ENCODE measurements around the gene PSMC1.

Gene PSMC1

GRCh38 chr14:90302529-90303303 lies 46.4 kb downstream of the PSMC1 start:
- no peak for DNase-seq

DNA sequence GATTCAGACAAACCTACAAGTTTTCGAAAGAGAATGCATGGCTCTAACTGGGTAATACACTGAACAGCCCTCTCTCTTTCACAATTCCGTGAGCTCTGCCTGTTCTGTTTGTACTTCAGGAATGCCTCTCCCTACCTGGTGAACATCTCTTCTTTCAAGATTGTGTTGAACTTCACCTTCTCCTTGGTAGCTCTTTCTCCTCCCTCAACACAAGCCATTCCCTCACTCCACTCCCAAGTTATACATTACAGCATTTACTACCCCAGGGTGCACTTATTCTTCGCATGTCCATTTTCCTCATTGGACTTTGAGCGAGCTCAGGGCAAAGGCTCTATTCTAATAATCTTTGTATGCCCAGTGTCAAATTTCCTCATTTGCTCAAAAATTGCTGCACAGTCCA lies 47.1 kb downstream of the PSMC1 start:
- no peak for DNase-seq

DNA sequence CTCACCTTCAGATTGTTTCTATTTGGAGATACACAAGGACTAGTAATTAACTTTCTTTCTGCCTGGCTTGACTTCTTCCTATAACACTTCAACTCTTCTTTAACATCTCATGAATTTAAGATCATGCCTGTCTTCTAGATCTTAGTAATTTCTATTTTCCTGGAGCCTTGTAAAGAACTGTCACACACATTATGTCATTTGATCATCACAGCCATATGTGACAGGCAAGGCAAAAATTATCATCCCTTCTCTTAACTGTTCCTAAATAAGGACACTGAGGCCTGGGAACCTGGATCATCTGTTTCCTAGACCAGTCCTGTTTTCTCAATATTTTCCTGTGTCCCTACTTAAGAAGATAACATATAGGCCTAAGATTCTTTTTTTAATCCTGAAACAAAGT lies 48.1 kb downstream of the PSMC1 start:
- DNase-seq: no peak

DNA sequence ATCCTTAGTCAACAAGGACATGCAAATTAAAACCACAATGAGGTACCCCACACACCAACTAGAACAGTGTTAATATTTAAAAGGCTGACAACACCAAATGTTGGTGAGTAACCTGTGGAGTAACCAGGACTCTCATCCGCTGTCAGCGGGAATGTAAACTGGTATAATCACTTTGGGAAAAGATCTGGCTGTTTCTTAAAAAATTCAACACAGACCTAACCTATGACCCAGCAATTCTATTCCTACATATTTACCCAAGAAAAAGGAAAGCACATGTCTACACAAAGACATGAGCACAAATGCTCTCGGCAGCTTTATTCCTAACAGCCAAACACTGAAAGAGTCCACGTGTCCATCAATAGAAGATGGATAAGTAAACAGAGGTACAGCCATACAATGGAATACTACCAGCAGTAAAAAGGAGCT lies 48.8 kb downstream of the PSMC1 start:
- DNase-seq: no peak

DNA sequence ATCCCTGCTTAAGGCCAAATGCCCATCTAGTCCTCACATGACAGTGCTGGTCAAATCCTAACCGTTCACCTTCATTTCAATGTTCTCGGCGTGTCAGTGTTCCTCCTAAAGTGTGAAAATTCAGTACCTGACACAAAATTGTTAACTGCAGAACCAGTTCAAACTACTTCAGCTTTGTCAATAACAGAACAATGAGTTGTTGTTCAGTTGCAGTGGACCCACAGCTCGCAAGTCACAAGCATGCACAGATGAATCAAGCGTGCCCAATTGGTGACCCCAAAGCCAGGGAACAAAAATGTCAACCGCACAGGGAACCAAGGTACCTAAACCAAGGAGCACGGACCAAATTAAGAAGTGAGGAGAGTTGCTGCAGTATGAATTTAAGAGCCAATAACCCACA lies 52.2 kb downstream of the PSMC1 start:
- DNase-seq: no peak

GRCh38 chr14:90317286-90317685 lies 60.9 kb downstream of the PSMC1 start:
- DNase-seq: no peak

GRCh38 chr14:90318016-90318415 lies 61.7 kb downstream of the PSMC1 start:
- DNase-seq: no peak

DNA sequence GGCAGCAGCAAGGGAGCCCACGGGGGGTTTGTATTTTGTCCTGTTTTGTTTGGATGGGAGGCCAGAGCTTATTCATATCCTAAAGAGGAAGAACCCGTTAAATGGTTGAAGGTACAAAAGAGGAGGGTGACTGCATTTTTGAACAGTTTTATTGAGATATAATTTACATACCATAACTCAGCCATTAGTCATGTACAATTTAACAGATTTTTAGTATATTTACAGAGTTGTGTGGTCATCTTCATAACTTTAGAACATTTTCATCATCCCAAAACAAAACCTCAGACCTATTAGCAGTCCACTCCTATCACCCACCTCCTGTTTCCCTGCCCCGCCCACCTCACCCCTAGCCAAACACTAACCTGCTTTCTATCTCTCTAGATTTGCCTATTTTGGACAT lies 62.8 kb downstream of the PSMC1 start:
- DNase-seq: no peak

- DNase-seq: no peak
Observed at GRCh38 chr14:90319634-90320541, 63.5 kb downstream of the PSMC1 start.

DNA sequence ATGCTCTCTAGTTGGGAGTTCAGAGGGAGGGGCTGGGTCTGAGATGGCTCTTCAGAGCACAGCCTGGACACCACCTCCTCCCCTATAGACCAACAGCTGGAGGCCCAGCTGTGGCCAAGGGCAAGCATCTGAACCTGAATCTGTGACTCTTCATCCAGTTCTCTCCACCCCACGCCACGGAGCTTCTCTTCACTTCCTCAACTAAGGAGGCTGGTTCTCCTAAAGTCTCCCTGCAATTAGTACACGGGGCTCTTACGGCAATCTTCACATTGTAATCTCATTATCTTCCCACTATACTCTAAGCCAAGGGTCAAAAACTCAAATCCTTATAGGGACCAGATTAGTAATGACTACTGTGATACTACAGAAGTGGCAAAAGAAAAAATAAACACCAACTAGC lies 65.5 kb downstream of the PSMC1 start:
- DNase-seq: no peak

Measured in kidney glomerular epithelial cell (primary cell).